ENCODE measurements around the gene CUL1. TPM values are rescaled to one million over a fixed set of nuclear protein-coding genes. Genes with fewer than 3 reads are reported as not detected.
A peak's percentile ranks its signal among the peaks of the same experiment; 100 is the strongest.

Gene CUL1
- total and polyA plus RNA-seq, 2 experiments from 2014 or later = 35.6 to 71.3 TPM

- peaks cover 60% of the 10 kb centered on the region for H3K4me1 Mint-ChIP-seq
- H3K79me2 ChIP-seq (replicated peaks; ENCODE audit: insufficient read depth) = peaks cover 100% of the 10 kb centered on the region
- H3K27me3 ChIP-seq (ENCODE audit: insufficient read depth) = no peaks in the 10 kb centered on the region
- H3K4me1 ChIP-seq (ENCODE audit: insufficient read depth) = peaks cover 49% of the 10 kb centered on the region
- no peaks in the 10 kb centered on the region for H3F3A ChIP-seq (replicated peaks; ENCODE audit: low read depth)
- no peaks in the 10 kb centered on the region for H3K9me3 Mint-ChIP-seq
- no peak overlapping the region for H3K4me2 ChIP-seq
- no peak overlapping the region for H2AFZ ChIP-seq
- no peaks in the 10 kb centered on the region for H3K27me3 Mint-ChIP-seq (ENCODE audit: insufficient read depth, low read depth, poor library complexity)
- H4K20me1 ChIP-seq (replicated peaks; ENCODE audit: insufficient read depth) = peaks cover 80% of the 10 kb centered on the region
- H3K4me3 Mint-ChIP-seq = no peak overlapping the region
- no peak overlapping the region for H3K27ac Mint-ChIP-seq
- 0 out of 2 replicates have a peak overlapping the region, but pooled peaks have one; percentile 2 for H3K27ac ChIP-seq (ENCODE audit: low read depth)
- DNase-seq (ENCODE audit: low spot score) = no peak
- H3K36me3 ChIP-seq (ENCODE audit: insufficient read depth) = no peaks in the 10 kb centered on the region
- H3K4me3 ChIP-seq = no peak overlapping the region
- ATAC-seq = no peak
- H3K9me2 ChIP-seq (ENCODE audit: insufficient read depth) = no peaks in the 10 kb centered on the region
- TF ChIP-seq STAT1 (IDR thresholded peaks at IDR 0.05; ENCODE audit: unreplicated experiment) (no peak), JUNB (IDR thresholded peaks at IDR 0.05; ENCODE audit: unreplicated experiment) (no peak), ZNF331 (CRISPR knock-in tag; IDR thresholded peaks at IDR 0.05; ENCODE audit: low read depth) (no peak), ZNF114 (CRISPR knock-in tag; IDR thresholded peaks at IDR 0.05) (no peak)
- peaks cover 6% of the 10 kb centered on the region; the same call in 1 of the 3 replicates for H3K36me3 Mint-ChIP-seq (ENCODE audit: low read depth)
These were observed 22.7 kb downstream of the CUL1 start for GRCh38 chr7:148721390-148721789.

GRCh38 chr7:148722340-148723165 is 23.9 kb downstream of the CUL1 start:
- H3K36me3 ChIP-seq (ENCODE audit: insufficient read depth) = no peaks in the 10 kb centered on the region
- peak overlapping the region; percentile 21; the same call in 1 of the 2 replicates for H3K4me2 ChIP-seq
- Mint-ChIP-seq H3K27me3 (ENCODE audit: insufficient read depth, low read depth, poor library complexity) (peaks cover under 1% of the 10 kb centered on the region), H3K9me3 (no peaks in the 10 kb centered on the region), H3K36me3 (ENCODE audit: low read depth) (peaks cover 4% of the 10 kb centered on the region; the same call in 1 of the 3 replicates), H3K4me3 (no peak overlapping the region), H3K4me1 (peaks cover 60% of the 10 kb centered on the region), H3K27ac (0 out of 2 replicates have a peak overlapping the region, but pooled peaks have one; percentile 2)
- no peaks in the 10 kb centered on the region for H3K9me2 ChIP-seq (ENCODE audit: insufficient read depth)
- H2AFZ ChIP-seq = no peak overlapping the region
- H3F3A ChIP-seq (replicated peaks; ENCODE audit: low read depth) = no peaks in the 10 kb centered on the region
- H3K27ac ChIP-seq (ENCODE audit: low read depth) = no peak overlapping the region
- H3K79me2 ChIP-seq (replicated peaks; ENCODE audit: insufficient read depth) = peaks cover 100% of the 10 kb centered on the region
- no peaks in the 10 kb centered on the region for H3K27me3 ChIP-seq (ENCODE audit: insufficient read depth)
- H4K20me1 ChIP-seq (replicated peaks; ENCODE audit: insufficient read depth) = peaks cover 77% of the 10 kb centered on the region
- H3K4me1 ChIP-seq (ENCODE audit: insufficient read depth) = peaks cover 51% of the 10 kb centered on the region
- ATAC-seq = peak; percentile 30; the same call in 2 of the 3 replicates
- TF ChIP-seq POLR2AphosphoS5 (IDR thresholded peaks at IDR 0.05; ENCODE audit: low read depth) (no peak), NANOG (IDR thresholded peaks at IDR 0.05; ENCODE audit: borderline replicate concordance) (no peak), ZNF331 (CRISPR knock-in tag; IDR thresholded peaks at IDR 0.05; ENCODE audit: low read depth) (no peak), CTCF (conservative IDR thresholded peaks at IDR 0.05; ENCODE audit: low read depth in 2 of 2) (no peak), ETS1 (IDR thresholded peaks at IDR 0.05) (no peak), ZNF462 (CRISPR knock-in tag; IDR thresholded peaks at IDR 0.05) (no peak), CREB1 (CRISPR knock-in tag; IDR thresholded peaks at IDR 0.05; ENCODE audit: low read depth) (no peak), STAT1 (IDR thresholded peaks at IDR 0.05; ENCODE audit: unreplicated experiment) (no peak)
- H3K4me3 ChIP-seq = no peak overlapping the region
- DNase-seq (ENCODE audit: low spot score) = no peak
